SJCRH30 (cell line): ENCODE measurements around the gene FAM72A. TPM values are rescaled to one million over a fixed set of nuclear protein-coding genes. Genes with fewer than 3 reads are reported as not detected.
"Not testable (repeated sequence)": the region's sequence is repeated elsewhere in the genome, so short reads cannot be mapped to it uniquely, and the experiment has no call there.

ENCODE experiments used
- DNase-seq, 2 experiments: peaks; one replicate each; pipeline ENCODE4 v3.0.0-alpha.2; 2015 to 2020
- H3K27ac ChIP-seq: fragments of 250-450 bp; sonication (Bioruptor Pico); 2 replicates; pipeline ENCODE4 v1.5.1; 2020; ENCODE audit warnings: mild to moderate bottlenecking, moderate library complexity
- H3K27me3 ChIP-seq: fragments of 250-450 bp; sonication (Bioruptor Pico); 2 replicates; pipeline ENCODE4 v1.5.1; 2020; ENCODE audit warnings: mild to moderate bottlenecking, moderate library complexity
- H3K36me3 ChIP-seq: fragments of 250-450 bp; sonication (Bioruptor Pico); 2 replicates; pipeline ENCODE4 v1.5.1; 2020; ENCODE audit warnings: mild to moderate bottlenecking, moderate library complexity
- H3K4me1 ChIP-seq: fragments of 250-450 bp; sonication (Bioruptor Pico); 2 replicates; pipeline ENCODE4 v1.5.1; 2020; ENCODE audit warnings: mild to moderate bottlenecking, moderate library complexity
- H3K4me3 ChIP-seq: fragments of 250-450 bp; sonication (Bioruptor Pico); 2 replicates; pipeline ENCODE4 v1.5.1; 2020; ENCODE audit warnings: mild to moderate bottlenecking, moderate library complexity
- H3K9me3 ChIP-seq: fragments of 250-450 bp; sonication (Bioruptor Pico); replicated peaks from 2 replicates; pipeline ENCODE4 v1.5.1; 2020; ENCODE audit warnings: mild to moderate bottlenecking, moderate library complexity
- total RNA-seq: library from RNA; depleted of rRNA; stranded (reverse); fragments of >200 nt; shearing (Covaris generic); gene quantifications from 2 replicates; pipeline ENCODE4 v1.2.3, GENCODE V29; 2014; rRNA removed

Gene FAM72A
- 17.9 and 18.4 TPM in 2 replicates for total RNA-seq

- H3K4me1 ChIP-seq, H3K36me3 ChIP-seq, H3K27ac ChIP-seq, H3K9me3 ChIP-seq, H3K27me3 ChIP-seq: not testable (repeated sequence)
- peak within 1 kb of the TSS; percentile 44 for H3K4me3 ChIP-seq
- DNase-seq: peak; percentile 99 to 100
These were observed at the start of gene FAM72A for GRCh38 chr1:206202789-206203363. TSS of gene FAM72A (minus strand) at chr1:206202839. CDS start at chr1:206202025, 814 bp downstream.

- H3K9me3 ChIP-seq, H3K4me3 ChIP-seq, H3K27ac ChIP-seq, H3K4me1 ChIP-seq, H3K27me3 ChIP-seq, DNase-seq, H3K36me3 ChIP-seq: not testable (repeated sequence)
These were observed 48.5 kb upstream of the FAM72A start for GRCh38 chr1:206250953-206251681.

- H3K4me1 ChIP-seq, H3K9me3 ChIP-seq, H3K27ac ChIP-seq, H3K36me3 ChIP-seq, H3K27me3 ChIP-seq, H3K4me3 ChIP-seq, DNase-seq: not testable (repeated sequence)
These were observed 43.7 kb upstream of the FAM72A start for GRCh38 chr1:206246129-206246886.

GRCh38 chr1:206245479-206245878 lies 42.8 kb upstream of the FAM72A start:
- H3K36me3 ChIP-seq, DNase-seq, H3K4me1 ChIP-seq, H3K27ac ChIP-seq, H3K4me3 ChIP-seq, H3K27me3 ChIP-seq, H3K9me3 ChIP-seq: not testable (repeated sequence)

- H3K9me3 ChIP-seq, H3K36me3 ChIP-seq, H3K27me3 ChIP-seq, H3K4me1 ChIP-seq, H3K4me3 ChIP-seq, H3K27ac ChIP-seq: not testable (repeated sequence)
- DNase-seq: peak; percentile 12 to 27
These were observed 40.7 kb upstream of the FAM72A start for GRCh38 chr1:206243335-206243734.

GRCh38 chr1:206240288-206240687 lies 37.6 kb upstream of the FAM72A start:
- H3K27me3 ChIP-seq, H3K36me3 ChIP-seq, H3K4me1 ChIP-seq, H3K4me3 ChIP-seq, H3K9me3 ChIP-seq: not testable (repeated sequence)
- peak overlapping the region; percentile 21; the same call in 1 of the 2 replicates for H3K27ac ChIP-seq
- DNase-seq: peak; percentile 64 to 74

- not testable (repeated sequence) for H3K27ac ChIP-seq, DNase-seq, H3K36me3 ChIP-seq, H3K4me1 ChIP-seq, H3K4me3 ChIP-seq, H3K27me3 ChIP-seq, H3K9me3 ChIP-seq
These were observed 32.6 kb upstream of the FAM72A start for GRCh38 chr1:206235190-206235589.

- H3K9me3 ChIP-seq, H3K4me3 ChIP-seq, H3K27ac ChIP-seq, H3K36me3 ChIP-seq, H3K4me1 ChIP-seq, H3K27me3 ChIP-seq: not testable (repeated sequence)
- DNase-seq: peak in 1 of 2 experiments; percentile 5
These were observed 31.7 kb upstream of the FAM72A start for GRCh38 chr1:206234189-206234916.

GRCh38 chr1:206232970-206233645 lies 30.5 kb upstream of the FAM72A start:
- not testable (repeated sequence) for H3K27ac ChIP-seq, H3K27me3 ChIP-seq, H3K9me3 ChIP-seq, H3K4me1 ChIP-seq, H3K4me3 ChIP-seq, DNase-seq, H3K36me3 ChIP-seq

GRCh38 chr1:206231989-206232388 lies 29.4 kb upstream of the FAM72A start:
- not testable (repeated sequence) for H3K4me3 ChIP-seq, H3K36me3 ChIP-seq, H3K4me1 ChIP-seq, H3K27ac ChIP-seq, DNase-seq, H3K27me3 ChIP-seq, H3K9me3 ChIP-seq

- not testable (repeated sequence) for H3K27me3 ChIP-seq, H3K4me1 ChIP-seq, DNase-seq, H3K4me3 ChIP-seq, H3K27ac ChIP-seq, H3K9me3 ChIP-seq, H3K36me3 ChIP-seq
These were observed 26.6 kb upstream of the FAM72A start for GRCh38 chr1:206229286-206229685.

GRCh38 chr1:206226886-206227285 lies 24.2 kb upstream of the FAM72A start:
- H3K9me3 ChIP-seq, H3K27me3 ChIP-seq, DNase-seq, H3K4me1 ChIP-seq, H3K27ac ChIP-seq, H3K4me3 ChIP-seq, H3K36me3 ChIP-seq: not testable (repeated sequence)

- H3K9me3 ChIP-seq, H3K4me1 ChIP-seq, H3K27me3 ChIP-seq: not testable (repeated sequence)
These were observed 22.7 kb upstream of the FAM72A start for GRCh38 chr1:206225386-206225785.

GRCh38 chr1:206224190-206224776 lies 21.6 kb upstream of the FAM72A start:
- DNase-seq, H3K4me1 ChIP-seq, H3K36me3 ChIP-seq, H3K27ac ChIP-seq, H3K4me3 ChIP-seq, H3K9me3 ChIP-seq, H3K27me3 ChIP-seq: not testable (repeated sequence)

More at GRCh38 chr1:206225386-206225785, 22.7 kb upstream of the FAM72A start:
- H3K4me3 ChIP-seq, H3K36me3 ChIP-seq, H3K27ac ChIP-seq, DNase-seq: not testable (repeated sequence)
